HCT116 (cell line): ENCODE data around the gene DOCK11. TPM values are rescaled to one million over a fixed set of nuclear protein-coding genes. Genes with fewer than 3 reads are reported as not detected.

Source experiments
- ATAC-seq: fragments of 200-7000 bp; cut with Tn5 transposase; 2 replicates; pipeline ENCODE4 v1.9.1; 2020; ENCODE audit warnings: mild to moderate bottlenecking, moderate library complexity
- BruUV-seq: library from RNA; stranded (reverse); fragments of 400-500 nt; replicated peaks from 2 replicates; lab custom pipeline; 2021; lab: Mats Ljungman, UMichigan
- CTCF ChIA-PET: fragments of 300-600 bp; sonication (Branson Sonifier 250); formaldehyde crosslinking; loops from one replicate; lab custom pipeline; 2021; ENCODE audit warnings: antibody characterized with exemption; lab: Charles Lee
- POLR2A ChIA-PET: fragments of 300-600, 350-600 bp; sonication (Branson Sonifier 250); formaldehyde crosslinking; loops from one replicate; lab custom pipeline; 2021; ENCODE audit warnings: antibody characterized with exemption; lab: Charles Lee
- RAD21 ChIA-PET, 2 experiments: fragments of 300-600 bp; sonication (Branson Sonifier 250); formaldehyde crosslinking; loops; one replicate each; lab custom pipeline; 2023; ENCODE audit warnings: low total read pairs in 2 of 2; ENCODE audit not compliant: uncharacterized antibody in 2 of 2, unreplicated experiment in 2 of 2, low non-redundant PET in 1 of 2; lab: Charles Lee
- DNase-seq: peaks from one replicate; pipeline ENCODE4 v3.0.0-alpha.2; 2010; ENCODE audit warnings: low read depth, low spot score
- H2AFZ ChIP-seq: fragments of 200-600 bp; shearing (Covaris generic), sonication (generic); 2 replicates; pipeline ENCODE4 v1.6.1; 2017; ENCODE audit warnings: low read depth, mixed run types, mixed read lengths, antibody characterized with exemption, low read length; ENCODE audit not compliant: poor library complexity, severe bottlenecking
- H3K27ac ChIP-seq: 2 replicates; pipeline ENCODE4 v1.5.1; 2012; ENCODE audit warnings: low read depth, low read length
- H3K27me3 ChIP-seq: fragments of 200-600 bp; sonication (generic); 2 replicates; pipeline ENCODE4 v1.6.1; 2016; ENCODE audit warnings: mixed run types, low read length, mixed read lengths; ENCODE audit not compliant: insufficient read depth
- H3K36me3 ChIP-seq, 2 experiments: fragments of 200-500 bp in 1 of 2; fragments of 200-600 bp in 1 of 2; sonication (Bioruptor generic) in 1 of 2; sonication (generic) in 1 of 2; 2 replicates each; pipeline versions ENCODE4 v1.5.1 to v1.6.1; 2014 to 2016; ENCODE audit warnings: low read length in 2 of 2, inconsistent platforms in 1 of 2, mixed read lengths in 1 of 2, mixed run types in 1 of 2; ENCODE audit not compliant: insufficient read depth in 2 of 2, control insufficient read depth in 1 of 2
- H3K4me1 ChIP-seq, 2 experiments: fragments of 200-600 bp in 1 of 2; sonication (generic) in 1 of 2; 2 replicates each; pipeline versions ENCODE4 v1.5.1 to v1.6.1; 2012 to 2017; ENCODE audit warnings: low read length in 2 of 2, inconsistent platforms in 1 of 2, mild to moderate bottlenecking in 1 of 2, mixed read lengths in 1 of 2, mixed run types in 1 of 2, moderate library complexity in 1 of 2; ENCODE audit not compliant: insufficient read depth in 2 of 2, control insufficient read depth in 1 of 2
- H3K4me2 ChIP-seq: fragments of 200-600 bp; sonication (generic); 2 replicates; pipeline ENCODE4 v1.6.1; 2017; ENCODE audit warnings: mixed run types, low read length, mixed read lengths
- H3K4me3 ChIP-seq, 2 experiments: fragments of 200-600 bp in 1 of 2; sonication (generic) in 1 of 2; replicated peaks in 1 of 2; 2 replicates each; pipeline ENCODE4 v1.5.1; 2011 to 2016; ENCODE audit warnings: low read length in 2 of 2, control low read depth in 1 of 2, low read depth in 1 of 2, mild to moderate bottlenecking in 1 of 2, mixed read lengths in 1 of 2, mixed run types in 1 of 2
- H3K79me2 ChIP-seq: fragments of 200-600 bp; sonication (generic); 2 replicates; pipeline ENCODE4 v1.6.1; 2017; ENCODE audit warnings: mild to moderate bottlenecking, mixed run types, low read length, moderate library complexity, mixed read lengths; ENCODE audit not compliant: insufficient read depth
- H3K9ac ChIP-seq: fragments of 200-600 bp; sonication (generic); 2 replicates; pipeline ENCODE4 v1.6.1; 2016; ENCODE audit warnings: low read length, mixed read lengths
- H3K9me2 ChIP-seq: fragments of 200-600 bp; sonication (generic), shearing (Covaris generic); 2 replicates; pipeline ENCODE4 v1.6.1; 2017; ENCODE audit warnings: mixed run types, mild to moderate bottlenecking, moderate library complexity; ENCODE audit not compliant: insufficient read depth
- H3K9me3 ChIP-seq, 2 experiments: fragments of 200-500 bp in 1 of 2; fragments of 200-600 bp in 1 of 2; sonication (Bioruptor generic) in 1 of 2; sonication (generic) in 1 of 2; 2 replicates each; pipeline ENCODE4 v1.6.1; 2014 to 2017; ENCODE audit warnings: low read length in 2 of 2, mixed read lengths in 2 of 2, inconsistent platforms in 1 of 2, low read depth in 1 of 2, mild to moderate bottlenecking in 1 of 2, mixed run types in 1 of 2, moderate library complexity in 1 of 2; ENCODE audit not compliant: control insufficient read depth in 1 of 2, insufficient read depth in 1 of 2
- H4K20me1 ChIP-seq: fragments of 200-600 bp; sonication (generic), shearing (Covaris generic); 2 replicates; pipeline ENCODE4 v1.6.1; 2017; ENCODE audit warnings: mixed run types, mild to moderate bottlenecking, moderate library complexity; ENCODE audit not compliant: insufficient read depth
- CBX3 ChIP-seq: IDR thresholded peaks from 2 replicates; pipeline ENCODE4 v1.6.1; 2012; ENCODE audit warnings: low read depth
- CEBPB ChIP-seq: IDR thresholded peaks from 2 replicates; pipeline ENCODE4 v1.6.1; 2012; ENCODE audit warnings: low read depth
- CTCF ChIP-seq, 3 experiments: fragments of 200-600 bp in 1 of 3; sonication (generic) in 1 of 3; IDR thresholded peaks in 2 of 3; conservative IDR thresholded peaks in 1 of 3; 2 replicates each; pipeline ENCODE4 v1.5.1; 2012 to 2017; ENCODE audit warnings: low read depth in 2 of 3, low read length in 2 of 3, antibody characterized with exemption in 1 of 3, borderline replicate concordance in 1 of 3, control low read depth in 1 of 3, mild to moderate bottlenecking in 1 of 3, mixed read lengths in 1 of 3, mixed run types in 1 of 3, moderate library complexity in 1 of 3; ENCODE audit not compliant: insufficient read depth in 1 of 3
- ELF1 ChIP-seq: IDR thresholded peaks from 2 replicates; pipeline ENCODE4 v1.6.1; 2012; ENCODE audit warnings: low read depth, borderline replicate concordance
- EZH2phosphoT487 ChIP-seq: fragments of 200-600 bp; IDR thresholded peaks from 2 replicates; pipeline ENCODE4 v1.6.1; 2018; ENCODE audit warnings: antibody characterized with exemption, borderline replicate concordance
- FOSL1 ChIP-seq: IDR thresholded peaks from 2 replicates; pipeline ENCODE4 v1.6.1; 2012; ENCODE audit warnings: low read depth
- JUND ChIP-seq: IDR thresholded peaks from 2 replicates; pipeline ENCODE4 v1.6.1; 2012
- POLR2A ChIP-seq: IDR thresholded peaks from 2 replicates; pipeline ENCODE4 v1.7.0; 2011; ENCODE audit warnings: borderline replicate concordance; ENCODE audit not compliant: insufficient read depth, insufficient read length; ENCODE audit errors: extremely low read depth
- RAD21 ChIP-seq: IDR thresholded peaks from 2 replicates; pipeline ENCODE4 v1.6.1; 2012; ENCODE audit warnings: low read depth, mild to moderate bottlenecking
- REST ChIP-seq: IDR thresholded peaks from 2 replicates; pipeline ENCODE4 v1.6.1; 2012; ENCODE audit warnings: low read depth
- SIN3A ChIP-seq: IDR thresholded peaks from 2 replicates; pipeline ENCODE4 v1.6.1; 2012; ENCODE audit warnings: low read depth
- SRF ChIP-seq: IDR thresholded peaks from 2 replicates; pipeline ENCODE4 v1.6.1; 2012; ENCODE audit warnings: low read depth
- TCF7L2 ChIP-seq: IDR thresholded peaks from 2 replicates; pipeline ENCODE4 v1.7.0; 2011; ENCODE audit warnings: borderline replicate concordance, inconsistent platforms; ENCODE audit not compliant: insufficient read depth, insufficient read length; ENCODE audit errors: extremely low read depth
- YY1 ChIP-seq: IDR thresholded peaks from 2 replicates; pipeline ENCODE4 v1.6.1; 2011; ENCODE audit warnings: low read length, low read depth, moderate library complexity, mild to moderate bottlenecking; ENCODE audit not compliant: insufficient replicate concordance; ENCODE audit errors: extremely low read depth
- ZBTB33 ChIP-seq: IDR thresholded peaks from 2 replicates; pipeline ENCODE4 v1.6.1; 2011; ENCODE audit warnings: mild to moderate bottlenecking, low read length, moderate library complexity; ENCODE audit not compliant: insufficient replicate concordance; ENCODE audit errors: extremely low read depth
- ZFX ChIP-seq: fragments of 450-650 bp; IDR thresholded peaks from 2 replicates; pipeline ENCODE4 v1.6.1; 2017
- ZNF274 ChIP-seq: fragments of 200-500 bp; sonication (Bioruptor generic); IDR thresholded peaks from 2 replicates; pipeline ENCODE4 v1.6.1; 2014; ENCODE audit warnings: mild to moderate bottlenecking, low read depth, low read length, inconsistent platforms
- intact Hi-C: fragments of 100-400 bp; cut with micrococcal nuclease; formaldehyde crosslinking; loops from 2 replicates; pipeline ENCODE4 v1.10.0; 2022
- total RNA-seq: library from RNA; stranded (reverse); gene quantifications from one replicate; pipeline ENCODE4 v1.2.1, GENCODE V29; 2021; ENCODE audit not compliant: unreplicated experiment

The DOCK11 gene
- total RNA-seq, 1 experiment from 2014 or later = 0.59 TPM

- DNase-seq (no peak), ATAC-seq (no peak)
- Histone ChIP-seq H3K9ac (no peak overlapping the region), H4K20me1 (no peaks in the 10 kb centered on the region), H2AFZ (no peak overlapping the region), H3K4me2 (no peak overlapping the region), H3K27me3 (no peaks in the 10 kb centered on the region), H3K9me2 (no peaks in the 10 kb centered on the region), H3K27ac (no peak overlapping the region), H3K36me3 (no peaks in the 10 kb centered on the region), H3K79me2 (no peaks in the 10 kb centered on the region), H3K4me3 (no peak overlapping the region), H3K4me1 (no peaks in the 10 kb centered on the region), H3K9me3 (no peaks in the 10 kb centered on the region)
- TF ChIP-seq JUND (no peak), RAD21 (no peak), FOSL1 (no peak), TCF7L2 (no peak), CEBPB (no peak), SRF (no peak), SIN3A (no peak), ZNF274 (no peak), EZH2phosphoT487 (no peak), ZFX (no peak), POLR2A (no peak), CBX3 (no peak), ZBTB33 (no peak), REST (no peak), ELF1 (no peak), CTCF (IDR thresholded peaks at IDR 0.05 in 2 of 3, conservative IDR thresholded peaks at IDR 0.05 in 1 of 3; ENCODE audit: borderline replicate concordance in 1 of 3, insufficient read depth in 1 of 3, low read depth in 2 of 3, low read length in 2 of 3) (no peak), YY1 (no peak)
- RAD21 ChIA-PET = no interaction called here
- POLR2A ChIA-PET = no interaction called here
- intact Hi-C loops = loop anchor here (10.0 kb wide), 1 partner anchor 72 kb away; no protein-coding TSS in a partner anchor
- BruUV-seq = no TSS peak
- CTCF ChIA-PET = no interaction called here
Observed at GRCh38 chrX:118632862-118633261, 137.2 kb downstream of the DOCK11 start.
